PC-3 (cell line): ENCODE results near the gene PCNX2. TPM values are rescaled to one million over a fixed set of nuclear protein-coding genes. Genes with fewer than 3 reads are reported as not detected.

ENCODE experiments used
- ATAC-seq: fragments of 200-7000 bp; cut with Tn5 transposase; 2 replicates; pipeline ENCODE4 v1.9.1; 2020; ENCODE audit warnings: mild to moderate bottlenecking, moderate library complexity
- BruUV-seq: library from RNA; stranded (reverse); fragments of 400-500 nt; replicated peaks from 2 replicates; lab custom pipeline; 2021; lab: Mats Ljungman, UMichigan
- CTCF ChIA-PET: fragments of 300-600 bp; sonication (Branson Sonifier 250); formaldehyde crosslinking; loops from one replicate; lab custom pipeline; 2022; ENCODE audit warnings: antibody characterized with exemption; lab: Charles Lee
- POLR2A ChIA-PET: fragments of 300-600 bp; sonication (Branson Sonifier 250); formaldehyde crosslinking; loops from one replicate; lab custom pipeline; 2022; ENCODE audit warnings: antibody characterized with exemption; ENCODE audit not compliant: unreplicated experiment; lab: Charles Lee
- DNase-seq: peaks from one replicate; pipeline ENCODE4 v3.0.0-alpha.2; 2015
- H2AFZ ChIP-seq: fragments of 300-600 bp; sonication (generic); 2 replicates; pipeline ENCODE4 v1.6.0; 2016; ENCODE audit warnings: antibody characterized with exemption, low read length
- H3F3A ChIP-seq: fragments of 300-600 bp; sonication (generic); one replicate; pipeline ENCODE4 v1.6.0; 2017; ENCODE audit warnings: antibody characterized with exemption, low read length, control low read depth, mild to moderate bottlenecking; ENCODE audit not compliant: unreplicated experiment
- H3K27ac ChIP-seq: fragments of 300-600 bp; sonication (generic); 2 replicates; pipeline ENCODE4 v1.5.1; 2016; ENCODE audit warnings: mild to moderate bottlenecking, low read length
- H3K27me3 ChIP-seq: fragments of 300-600 bp; sonication (generic); 2 replicates; pipeline ENCODE4 v1.6.1; 2016; ENCODE audit warnings: low read length, mixed read lengths
- H3K36me3 ChIP-seq: fragments of 300-600 bp; sonication (generic); 2 replicates; pipeline ENCODE4 v1.6.1; 2016; ENCODE audit warnings: low read depth, mixed run types, low read length, mixed read lengths
- H3K4me1 ChIP-seq: fragments of 300-600 bp; sonication (generic); 2 replicates; pipeline ENCODE4 v1.5.1; 2016; ENCODE audit warnings: low read length; ENCODE audit not compliant: insufficient read depth
- H3K4me2 ChIP-seq: fragments of 300-600 bp; sonication (generic); 2 replicates; pipeline ENCODE4 v1.6.0; 2016; ENCODE audit warnings: low read length
- H3K4me3 ChIP-seq: fragments of 300-600 bp; sonication (generic); 2 replicates; pipeline ENCODE4 v1.5.1; 2016; ENCODE audit warnings: mild to moderate bottlenecking, low read length, mixed read lengths
- H3K79me2 ChIP-seq: fragments of 300-600 bp; sonication (generic); 2 replicates; pipeline ENCODE4 v1.6.1; 2017; ENCODE audit warnings: low read length, mixed read lengths
- H3K9ac ChIP-seq: fragments of 300-600 bp; sonication (generic); 2 replicates; pipeline ENCODE4 v1.6.0; 2016; ENCODE audit warnings: mild to moderate bottlenecking, low read length
- H3K9me2 ChIP-seq: fragments of 300-600 bp; sonication (generic); replicated peaks from 2 replicates; pipeline ENCODE4 v1.6.1; 2016; ENCODE audit warnings: mixed run types, low read length, mixed read lengths
- H3K9me3 ChIP-seq: fragments of 300-600 bp; sonication (generic); 2 replicates; pipeline ENCODE4 v1.6.1; 2016; ENCODE audit warnings: low read length, mixed read lengths
- H4K20me1 ChIP-seq: fragments of 300-600 bp; sonication (generic); 2 replicates; pipeline ENCODE4 v1.6.1; 2016; ENCODE audit warnings: low read length, mixed read lengths
- EZH2 ChIP-seq: fragments of 300-600 bp; sonication (generic); IDR thresholded peaks from one replicate; pipeline ENCODE4 v1.6.1; 2017; ENCODE audit warnings: antibody characterized with exemption, mild to moderate bottlenecking, low read length; ENCODE audit not compliant: unreplicated experiment
- EZH2phosphoT487 ChIP-seq: fragments of 300-600 bp; sonication (generic); IDR thresholded peaks from 2 replicates; pipeline ENCODE4 v1.6.1; 2018; ENCODE audit warnings: mild to moderate bottlenecking, antibody characterized with exemption, low read length, borderline replicate concordance
- intact Hi-C: fragments of 100-400 bp; cut with micrococcal nuclease; formaldehyde crosslinking; loops from 2 replicates; pipeline ENCODE4 v1.9.0; 2023
- total RNA-seq: library from RNA; depleted of rRNA; stranded (reverse); fragments of >200 nt; gene quantifications from 2 replicates; pipeline ENCODE4 v1.2.3, GENCODE V29; 2014
- TF ChIP-seq, protein P1 (sequence below): fragments of 300-600 bp; sonication (generic); conservative IDR thresholded peaks from 2 replicates; pipeline ENCODE4 v1.5.1; 2017; ENCODE audit warnings: antibody characterized with exemption, low read depth, mild to moderate bottlenecking, low read length

PCNX2 gene
- total RNA-seq, 1 experiment from 2014 or later: 17.3 TPM

DNA sequence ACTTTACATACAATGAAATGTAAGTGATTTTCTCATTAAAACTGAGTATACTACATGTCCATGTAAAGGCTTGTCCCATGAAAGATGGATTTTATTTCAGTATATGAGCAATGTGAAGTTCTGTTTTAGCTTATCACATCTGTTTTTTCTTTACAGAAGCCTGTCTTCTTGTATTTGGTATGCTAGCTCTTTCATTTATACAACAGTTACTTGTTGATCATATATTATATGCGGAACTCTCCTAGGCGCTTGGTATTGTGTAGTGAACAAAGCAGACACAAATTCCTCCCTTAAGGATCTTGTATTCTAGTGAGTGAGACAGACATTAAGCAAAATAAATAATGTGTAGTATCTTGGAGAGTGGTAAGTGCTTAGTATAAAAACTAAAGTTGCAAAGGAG lies 42.6 kb upstream of the PCNX2 start:
- no peak overlapping the region for H3K4me2 ChIP-seq
- intact Hi-C loops: no loop called here
- H3K36me3 ChIP-seq: no peaks in the 10 kb centered on the region
- DNase-seq: no peak
- no peaks in the 10 kb centered on the region for H3K4me1 ChIP-seq
- H3K9me2 ChIP-seq: no peaks in the 10 kb centered on the region
- no peaks in the 10 kb centered on the region for H4K20me1 ChIP-seq
- H3K9me3 ChIP-seq: no peaks in the 10 kb centered on the region
- no TSS peak for BruUV-seq
- H3F3A ChIP-seq: no peaks in the 10 kb centered on the region
- POLR2A ChIA-PET: no interaction called here
- H3K9ac ChIP-seq: no peak overlapping the region
- peaks cover 85% of the 10 kb centered on the region for H3K79me2 ChIP-seq
- TF ChIP-seq EZH2 (no peak), EZH2phosphoT487 (no peak)
- TF ChIP-seq, protein P1, sequence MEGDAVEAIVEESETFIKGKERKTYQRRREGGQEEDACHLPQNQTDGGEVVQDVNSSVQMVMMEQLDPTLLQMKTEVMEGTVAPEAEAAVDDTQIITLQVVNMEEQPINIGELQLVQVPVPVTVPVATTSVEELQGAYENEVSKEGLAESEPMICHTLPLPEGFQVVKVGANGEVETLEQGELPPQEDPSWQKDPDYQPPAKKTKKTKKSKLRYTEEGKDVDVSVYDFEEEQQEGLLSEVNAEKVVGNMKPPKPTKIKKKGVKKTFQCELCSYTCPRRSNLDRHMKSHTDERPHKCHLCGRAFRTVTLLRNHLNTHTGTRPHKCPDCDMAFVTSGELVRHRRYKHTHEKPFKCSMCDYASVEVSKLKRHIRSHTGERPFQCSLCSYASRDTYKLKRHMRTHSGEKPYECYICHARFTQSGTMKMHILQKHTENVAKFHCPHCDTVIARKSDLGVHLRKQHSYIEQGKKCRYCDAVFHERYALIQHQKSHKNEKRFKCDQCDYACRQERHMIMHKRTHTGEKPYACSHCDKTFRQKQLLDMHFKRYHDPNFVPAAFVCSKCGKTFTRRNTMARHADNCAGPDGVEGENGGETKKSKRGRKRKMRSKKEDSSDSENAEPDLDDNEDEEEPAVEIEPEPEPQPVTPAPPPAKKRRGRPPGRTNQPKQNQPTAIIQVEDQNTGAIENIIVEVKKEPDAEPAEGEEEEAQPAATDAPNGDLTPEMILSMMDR: no peak
- no peak overlapping the region for H2AFZ ChIP-seq
- no peak for ATAC-seq
- H3K27me3 ChIP-seq: no peaks in the 10 kb centered on the region
- H3K27ac ChIP-seq: no peak overlapping the region
- H3K4me3 ChIP-seq: no peak overlapping the region
- CTCF ChIA-PET: no interaction called here

DNA sequence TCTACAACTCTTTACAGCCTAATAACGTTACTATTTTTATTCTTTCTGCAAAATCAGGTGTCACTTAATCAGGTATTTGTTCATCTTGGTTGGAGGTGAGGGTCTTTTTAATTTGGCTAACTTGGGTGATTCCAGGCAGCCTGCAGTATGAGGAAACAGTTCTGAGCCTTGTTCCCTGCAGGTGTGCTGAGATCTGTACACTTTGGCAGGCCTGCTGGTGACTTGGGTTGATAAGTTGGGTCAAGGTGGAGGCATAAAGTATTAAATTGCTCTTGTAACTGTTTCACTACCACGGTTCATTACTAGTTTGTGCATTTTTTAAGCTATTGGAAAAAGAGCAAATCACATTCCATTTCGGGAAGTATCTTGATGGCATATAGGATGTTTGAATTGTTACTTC lies 42.0 kb upstream of the PCNX2 start:
- no peaks in the 10 kb centered on the region for H3K27me3 ChIP-seq
- H3K4me2 ChIP-seq: no peak overlapping the region
- no peaks in the 10 kb centered on the region for H3K4me1 ChIP-seq
- H3K9me3 ChIP-seq: no peaks in the 10 kb centered on the region
- ChIA-PET POLR2A (no interaction called here), CTCF (no interaction called here)
- no peak for ATAC-seq
- H3K36me3 ChIP-seq: no peaks in the 10 kb centered on the region
- H3K79me2 ChIP-seq: peaks cover 86% of the 10 kb centered on the region
- intact Hi-C loops: no loop called here
- TF ChIP-seq, protein P1: no peak
- TF ChIP-seq EZH2phosphoT487: no peak
- no peak for TF ChIP-seq EZH2
- no peak for DNase-seq
- H3K9me2 ChIP-seq: no peaks in the 10 kb centered on the region
- H3K4me3 ChIP-seq: no peak overlapping the region
- no peaks in the 10 kb centered on the region for H4K20me1 ChIP-seq
- H3K9ac ChIP-seq: no peak overlapping the region
- no peak overlapping the region for H2AFZ ChIP-seq
- H3F3A ChIP-seq: no peaks in the 10 kb centered on the region
- no TSS peak for BruUV-seq
- H3K27ac ChIP-seq: no peak overlapping the region

DNA sequence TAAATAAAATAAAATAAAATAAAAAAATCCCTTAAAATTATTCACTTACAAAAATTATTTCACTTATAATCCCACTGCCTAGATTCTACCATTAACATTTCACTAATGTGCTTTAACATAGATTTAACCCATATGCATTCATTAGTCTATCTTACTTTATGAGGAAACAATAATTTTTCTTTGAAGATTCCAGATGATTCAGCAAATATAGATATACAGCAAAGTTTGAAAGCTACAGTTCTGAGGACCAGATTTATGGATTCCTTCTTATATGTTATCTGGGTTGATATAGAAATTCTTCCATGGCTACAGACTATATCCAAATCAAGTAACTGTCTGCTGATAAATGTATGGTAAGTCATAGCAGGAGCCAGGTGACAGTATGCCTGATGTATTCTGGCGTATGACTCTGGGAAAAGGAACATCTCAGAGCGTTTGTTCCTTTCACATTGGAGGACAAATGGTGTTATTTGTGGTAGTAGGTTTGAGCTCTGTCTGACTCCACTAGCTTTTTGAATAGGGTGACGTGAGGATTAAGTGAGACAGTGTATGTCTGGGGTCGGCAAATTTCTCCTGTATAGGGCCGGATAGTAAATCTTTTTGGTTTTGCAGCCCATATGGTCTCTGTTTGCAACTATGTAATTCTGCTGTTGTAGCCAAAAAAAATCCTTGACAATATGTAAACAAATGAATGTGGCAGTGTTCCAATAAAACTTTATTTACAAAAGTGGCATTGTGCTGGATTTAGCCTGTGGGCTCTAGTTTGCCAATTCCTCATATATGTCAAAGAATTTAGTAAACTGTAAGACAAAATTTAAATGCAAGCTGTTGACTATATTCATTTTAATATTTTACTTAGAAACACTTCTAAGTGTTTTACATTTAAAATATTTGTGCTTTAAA lies 41.3 kb upstream of the PCNX2 start:
- no peaks in the 10 kb centered on the region for H3K9me3 ChIP-seq
- DNase-seq (no peak), ATAC-seq (no peak)
- no peak for TF ChIP-seq EZH2phosphoT487
- no peaks in the 10 kb centered on the region for H3K27me3 ChIP-seq
- no peak overlapping the region for H2AFZ ChIP-seq
- no peaks in the 10 kb centered on the region for H3K9me2 ChIP-seq
- H3K4me2 ChIP-seq: no peak overlapping the region
- H3F3A ChIP-seq: no peaks in the 10 kb centered on the region
- BruUV-seq: no TSS peak
- H4K20me1 ChIP-seq: no peaks in the 10 kb centered on the region
- H3K4me3 ChIP-seq: no peak overlapping the region
- no peak overlapping the region for H3K27ac ChIP-seq
- CTCF ChIA-PET: no interaction called here
- H3K9ac ChIP-seq: no peak overlapping the region
- peaks cover 86% of the 10 kb centered on the region for H3K79me2 ChIP-seq
- H3K36me3 ChIP-seq: no peaks in the 10 kb centered on the region
- POLR2A ChIA-PET: no interaction called here
- no peaks in the 10 kb centered on the region for H3K4me1 ChIP-seq
- intact Hi-C loops: no loop called here
